Stimulated activated CD4-positive, alpha-beta T cell treated with anti-CD3 and anti-CD28 coated beads, Interleukin-2, amount 100 ng/mL, for 4 hours (primary cell): ENCODE results near the gene LTA4H.
"Not testable (repeated sequence)": the region's sequence is repeated elsewhere in the genome, so short reads cannot be mapped to it uniquely, and the experiment has no call there.

Experiments
- DNase-seq: peaks from one replicate; pipeline ENCODE4 v3.0.0-alpha.2; 2020; ENCODE audit warnings: low read depth

The LTA4H gene

GRCh38 chr12:95990136-95990535 lies 45.3 kb downstream of the LTA4H start:
- no peak for DNase-seq

DNA sequence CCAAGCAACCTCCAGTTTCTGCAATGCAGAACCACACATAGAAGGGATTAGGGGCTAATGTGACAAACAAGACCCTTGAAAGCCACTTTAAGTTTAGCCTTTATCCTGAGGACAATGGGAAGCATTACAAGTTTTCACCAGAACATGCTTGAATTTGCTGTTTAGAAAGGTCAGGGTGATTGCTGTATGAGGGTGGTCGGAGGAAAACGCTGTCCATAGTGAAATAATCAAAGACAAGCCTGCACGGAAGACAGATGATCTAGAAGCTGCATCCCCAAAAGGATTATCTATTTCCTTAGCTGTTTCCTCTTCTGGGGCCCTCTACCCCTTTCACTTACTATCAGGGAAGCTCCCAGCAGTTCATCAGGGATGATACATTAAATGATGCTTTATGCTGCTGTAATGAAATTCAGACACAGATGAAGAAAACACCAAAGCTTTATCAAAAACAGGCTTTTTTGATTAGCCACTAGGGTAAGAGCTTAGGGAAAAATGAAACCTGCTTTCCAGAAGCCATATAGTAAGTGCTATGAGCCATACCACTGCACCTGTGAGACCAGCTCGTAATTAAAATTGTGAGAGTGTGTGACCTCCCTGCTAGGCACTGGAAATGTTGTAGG lies 45.8 kb downstream of the LTA4H start:
- no peak for DNase-seq

- no peak for DNase-seq
Measured at GRCh38 chr12:95988506-95989275, 46.7 kb downstream of the LTA4H start.

- DNase-seq = no peak
Measured at GRCh38 chr12:95986635-95987570, 48.5 kb downstream of the LTA4H start.

- no peak for DNase-seq
Measured at GRCh38 chr12:95984682-95985081, 50.7 kb downstream of the LTA4H start.

GRCh38 chr12:95982602-95983001 lies 52.8 kb downstream of the LTA4H start:
- DNase-seq = no peak

- DNase-seq = no peak
Measured at GRCh38 chr12:95980437-95980836, 55.0 kb downstream of the LTA4H start.

DNA sequence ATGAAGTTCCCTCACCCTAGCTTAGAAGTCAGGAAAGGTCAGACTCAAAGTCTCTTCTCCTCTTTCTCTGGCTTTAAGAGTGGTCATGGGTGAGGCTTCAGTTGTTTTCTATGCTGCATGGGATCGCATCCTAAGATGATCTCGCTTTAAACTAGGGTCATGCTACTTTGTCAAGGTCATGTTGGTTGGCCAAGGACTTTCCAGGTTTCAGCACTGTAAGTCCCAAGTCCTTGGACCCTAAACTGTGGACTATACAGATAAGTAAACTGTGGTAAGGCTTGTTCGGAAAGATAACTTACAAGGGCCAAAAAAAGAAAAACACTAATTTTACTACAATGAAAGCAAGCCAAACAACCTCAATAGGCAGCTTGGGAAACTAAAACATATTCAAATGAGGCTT lies 56.6 kb downstream of the LTA4H start:
- DNase-seq = no peak

DNA sequence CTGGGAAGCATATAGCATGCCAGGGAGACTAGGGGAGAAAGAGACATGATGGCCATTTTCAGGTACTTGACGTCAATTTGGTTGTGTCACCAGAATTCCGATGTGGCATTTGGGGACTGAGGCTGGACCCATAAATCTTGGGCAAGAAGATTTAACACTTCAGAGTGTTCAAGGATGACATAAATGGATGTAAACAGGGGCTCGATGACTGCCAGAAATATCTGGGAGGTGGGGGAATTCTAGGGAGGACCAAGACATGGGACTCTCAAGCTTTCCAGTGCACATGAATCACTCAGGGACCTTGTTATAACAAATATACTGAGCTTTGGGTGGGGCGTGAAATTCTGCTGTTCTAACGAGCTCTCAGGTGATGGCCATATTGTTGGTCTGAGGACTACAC lies 57.0 kb downstream of the LTA4H start:
- no peak for DNase-seq

GRCh38 chr12:95977764-95978305 lies 57.6 kb downstream of the LTA4H start:
- no peak for DNase-seq

- DNase-seq = no peak
Measured at GRCh38 chr12:95976416-95976832, 59.0 kb downstream of the LTA4H start.

DNA sequence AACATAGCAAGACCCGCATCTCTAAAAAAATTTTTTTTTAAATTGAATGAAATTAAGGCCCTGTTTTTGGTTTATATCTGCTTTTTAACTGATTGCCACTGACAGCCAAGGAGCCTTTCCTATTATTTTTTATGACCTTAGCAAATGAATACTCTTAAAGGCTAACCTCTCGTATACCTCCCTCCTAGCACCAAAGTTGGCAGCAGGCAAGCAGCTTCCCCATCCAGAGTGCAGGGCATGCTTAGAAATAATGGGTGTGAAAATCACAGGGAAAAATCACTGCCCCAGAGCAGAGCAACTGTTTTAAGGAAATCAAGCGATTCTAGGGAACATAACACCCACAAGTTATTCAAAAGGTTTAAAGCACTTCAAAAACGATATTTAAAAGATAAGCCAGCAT lies 59.9 kb downstream of the LTA4H start:
- no peak for DNase-seq

DNA sequence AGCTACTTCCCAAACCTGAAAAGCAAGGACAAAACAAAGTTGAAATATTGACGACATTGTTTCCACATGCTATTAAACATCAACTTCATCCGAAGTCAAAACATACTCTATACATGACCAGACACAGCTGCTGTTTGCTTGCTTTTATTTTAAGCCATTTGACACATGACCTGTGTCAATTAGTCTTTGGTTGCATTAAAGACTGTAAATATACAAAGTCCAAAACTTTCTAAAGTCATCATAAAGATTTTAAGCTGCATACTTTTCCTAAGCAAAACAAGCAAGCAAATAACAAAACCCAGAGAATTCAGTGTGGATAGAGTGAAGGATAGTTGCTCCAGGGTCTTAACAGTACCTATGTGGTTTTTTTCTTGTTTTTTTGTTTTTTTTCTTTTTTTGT lies 61.0 kb downstream of the LTA4H start:
- no peak for DNase-seq

- no peak for DNase-seq
Measured at GRCh38 chr12:95972832-95973456, 62.4 kb downstream of the LTA4H start.

- DNase-seq = no peak
Measured at GRCh38 chr12:95970905-95971304, 64.5 kb downstream of the LTA4H start.

- DNase-seq = not testable (repeated sequence)
Measured at GRCh38 chr12:95969116-95969515, 66.3 kb downstream of the LTA4H start.

GRCh38 chr12:95967301-95967700 lies 68.1 kb downstream of the LTA4H start:
- no peak for DNase-seq

- DNase-seq = no peak
Measured at GRCh38 chr12:95966287-95966870, 69.0 kb downstream of the LTA4H start.

DNA sequence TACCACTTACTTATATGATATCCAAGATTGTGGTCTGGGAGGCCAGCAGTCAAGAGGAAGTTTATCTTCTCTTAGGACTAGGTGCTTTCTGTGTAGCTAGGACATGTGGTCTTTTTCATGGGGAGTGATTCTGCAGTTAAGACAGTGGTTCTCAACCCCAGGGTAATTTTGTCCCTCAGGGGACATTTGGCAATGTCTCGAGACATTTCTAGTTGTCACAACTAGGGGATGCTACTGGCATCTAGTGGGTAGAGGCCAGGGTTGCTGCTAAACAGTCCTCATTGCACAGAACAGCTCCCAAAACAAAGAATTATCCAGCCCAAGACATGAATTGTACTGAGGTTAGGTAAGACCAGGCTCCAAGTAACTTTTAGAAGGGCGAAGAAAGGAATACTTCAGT lies 72.3 kb downstream of the LTA4H start:
- no peak for DNase-seq

DNA sequence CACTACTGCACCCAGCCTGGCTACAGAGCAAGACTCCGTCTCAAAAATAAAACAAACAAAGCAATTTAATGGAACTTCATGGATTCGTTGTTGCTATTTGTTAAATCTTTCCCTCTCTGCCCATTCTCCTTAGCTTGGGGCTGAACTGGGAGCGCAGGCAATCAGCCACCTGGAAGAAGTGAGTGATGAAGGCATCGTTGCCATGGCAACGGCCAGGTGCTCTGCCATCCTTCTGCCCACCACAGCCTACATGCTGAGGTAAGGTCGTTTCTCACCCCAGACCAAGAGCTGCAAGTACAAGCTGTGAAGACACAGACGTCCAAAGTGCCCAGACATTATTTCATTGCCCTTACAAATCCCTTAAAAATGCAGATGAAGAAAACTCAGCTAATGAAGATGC lies 73.2 kb downstream of the LTA4H start:
- DNase-seq = no peak

DNA sequence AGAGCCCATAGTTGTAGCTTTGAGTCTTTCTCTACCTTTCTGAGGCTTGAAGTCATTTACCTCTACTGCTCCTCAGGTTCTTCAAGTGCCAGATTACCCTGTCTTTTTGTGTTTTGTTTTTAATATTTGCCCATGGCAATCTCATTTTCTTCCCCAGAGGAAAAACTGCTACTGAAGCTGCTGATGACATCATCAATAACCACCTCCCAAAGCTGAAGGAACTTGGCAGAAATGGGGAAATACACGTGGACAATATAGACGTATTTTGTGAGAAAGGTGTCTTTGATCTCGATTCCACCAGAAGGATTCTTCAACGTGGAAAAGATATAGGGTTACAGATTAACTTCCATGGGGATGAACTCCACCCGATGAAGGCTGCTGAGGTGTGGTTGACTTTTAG lies 75.1 kb downstream of the LTA4H start:
- DNase-seq = no peak

GRCh38 chr12:95959107-95959506 lies 76.3 kb downstream of the LTA4H start:
- DNase-seq = no peak
